Stimulated activated effector memory CD8-positive, alpha-beta T cell treated with anti-CD3 and anti-CD28 coated beads, Interleukin-12 subunit alpha, Interleukin-12 subunit beta, amount 100 ng/mL, for 72 hours (primary cell): Measurements from ENCODE around the gene AUTS2.

Experiments used
- ATAC-seq: fragments of 150-1000 bp; cut with Tn5 transposase; 2 replicates; pipeline ENCODE4 v1.10.0; 2021
- DNase-seq, 2 donors: peaks; one replicate each; pipeline ENCODE4 v3.0.0; 2021 to 2022; ENCODE audit warnings: low spot score in 2 of 2
- H3K27ac Mint-ChIP-seq: one replicate; pipeline ENCODE4 v1.8.0; 2022; ENCODE audit warnings: mild to moderate bottlenecking, mixed read lengths
- H3K36me3 Mint-ChIP-seq: one replicate; pipeline ENCODE4 v1.8.0; 2022; ENCODE audit warnings: mild to moderate bottlenecking, mixed read lengths
- H3K4me1 Mint-ChIP-seq: one replicate; pipeline ENCODE4 v1.8.0; 2022; ENCODE audit warnings: mixed read lengths
- H3K4me3 Mint-ChIP-seq: one replicate; pipeline ENCODE4 v1.8.0; 2022; ENCODE audit warnings: mild to moderate bottlenecking, mixed read lengths
- H3K9me3 Mint-ChIP-seq: one replicate; pipeline ENCODE4 v1.8.0; 2022; ENCODE audit warnings: mixed read lengths

Gene AUTS2

DNA sequence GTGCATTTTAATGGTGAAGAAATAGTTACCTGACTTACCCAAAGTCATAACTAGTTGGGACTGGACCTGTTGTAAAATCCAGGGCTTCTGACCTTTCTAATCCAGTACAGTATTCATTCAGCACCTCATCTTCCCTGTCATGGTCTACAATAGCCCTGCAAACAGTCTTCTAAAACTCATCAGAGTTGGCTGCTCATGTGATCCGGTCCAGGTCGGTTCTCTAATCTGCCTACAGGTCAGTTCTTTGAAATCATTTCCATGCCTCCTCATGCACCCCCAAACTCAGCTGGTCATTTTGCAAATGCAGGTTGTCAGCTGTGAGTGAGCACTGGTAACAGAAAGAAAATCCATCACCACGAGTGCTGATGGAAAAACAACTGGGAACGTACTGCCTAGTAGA, 1082.0 kb downstream of the AUTS2 start:
- no peaks in the 10 kb centered on the region for H3K9me3 Mint-ChIP-seq
- DNase-seq (no peak), ATAC-seq (no peak)
- H3K4me3 Mint-ChIP-seq, result peak overlapping the region; percentile 50
- peaks cover 7% of the 10 kb centered on the region for H3K36me3 Mint-ChIP-seq
- peak overlapping the region; percentile 63 for H3K27ac Mint-ChIP-seq
- peaks cover 76% of the 10 kb centered on the region for H3K4me1 Mint-ChIP-seq

DNA sequence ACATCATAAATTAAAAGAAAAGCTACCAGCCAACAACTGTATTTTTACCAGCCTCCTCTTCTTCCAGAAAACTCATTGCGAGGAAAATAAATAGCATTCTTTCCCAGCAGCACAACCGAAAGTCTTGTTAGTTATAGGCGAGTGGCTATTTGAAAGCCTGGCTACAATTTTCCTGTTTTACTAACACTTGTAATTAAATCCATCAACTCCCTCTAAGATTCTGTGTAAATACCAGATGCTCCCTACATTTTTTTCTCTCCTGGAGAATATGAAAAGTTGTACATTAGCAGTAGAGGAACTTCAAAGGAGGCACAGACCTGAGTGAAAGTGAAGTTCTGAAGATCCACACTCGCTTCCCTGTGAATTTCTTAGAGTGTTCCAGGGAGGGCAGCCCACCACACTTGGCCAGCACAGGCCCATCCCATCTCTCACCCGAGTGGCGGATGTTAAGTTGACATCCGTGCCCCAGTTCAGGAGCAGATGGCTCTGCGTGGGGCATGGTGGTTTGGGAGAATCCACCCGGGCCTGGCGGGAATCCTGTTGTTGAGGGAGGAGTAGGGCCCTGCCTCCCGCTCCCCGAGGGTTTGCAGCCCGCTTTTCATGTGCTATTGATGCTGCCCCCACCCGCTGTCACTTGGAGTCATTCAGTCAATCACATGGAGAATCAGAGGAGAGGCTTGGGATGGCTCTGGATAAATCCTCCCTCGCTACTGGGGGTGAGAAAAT, 1082.6 kb downstream of the AUTS2 start:
- Mint-ChIP-seq H3K4me1 (peaks cover 72% of the 10 kb centered on the region), H3K36me3 (peaks cover 7% of the 10 kb centered on the region), H3K9me3 (no peaks in the 10 kb centered on the region), H3K27ac (no peak overlapping the region), H3K4me3 (peak overlapping the region; percentile 62)
- DNase-seq, result no peak
- ATAC-seq, result no peak

DNA sequence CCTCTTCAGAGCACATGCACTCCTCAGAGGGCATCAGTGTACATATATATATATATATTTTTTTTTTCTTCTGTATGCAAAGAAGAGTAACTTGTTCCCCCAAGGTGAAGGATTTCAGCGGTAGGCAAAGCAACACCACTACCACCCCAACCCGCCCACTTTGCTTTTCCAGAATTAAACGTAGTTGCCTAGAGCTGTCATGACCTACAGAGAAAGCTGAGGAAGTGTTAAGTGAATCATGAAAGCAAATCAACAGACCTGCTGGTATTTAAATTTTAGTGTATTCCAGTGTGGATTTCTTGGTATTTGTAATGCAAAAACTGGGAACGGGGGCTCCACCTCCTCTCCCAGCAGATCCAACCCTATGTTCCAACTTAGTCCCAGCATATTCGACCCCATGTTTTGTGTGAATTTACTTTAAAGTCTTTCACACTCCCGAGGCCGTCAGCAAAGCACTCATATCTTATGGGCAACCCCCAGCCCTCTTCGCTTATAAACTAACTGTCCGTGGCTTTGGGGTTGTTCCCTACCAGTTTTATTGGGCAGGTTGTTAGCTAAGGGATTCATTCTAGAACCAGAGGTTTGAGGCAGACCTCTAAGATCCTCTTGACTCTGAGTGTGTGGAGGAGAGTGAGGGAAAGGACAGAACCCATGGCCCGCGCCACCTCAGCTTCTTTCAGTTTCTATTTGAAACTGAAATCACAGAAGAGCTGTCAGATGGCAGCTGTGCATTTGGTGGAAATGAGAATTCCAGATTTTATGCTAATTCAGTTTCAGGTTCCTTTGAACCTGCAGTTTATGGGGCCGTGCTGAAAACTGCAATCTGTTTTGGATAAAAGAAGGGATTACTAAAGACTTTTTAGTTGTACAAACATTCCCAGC, 1083.4 kb downstream of the AUTS2 start:
- DNase-seq, result peak in 1 of 2 donors; percentile 64
- peak; percentile 73 for ATAC-seq
- H3K4me1 Mint-ChIP-seq, result peaks cover 66% of the 10 kb centered on the region
- peak overlapping the region; percentile 23 for H3K27ac Mint-ChIP-seq
- H3K9me3 Mint-ChIP-seq, result no peaks in the 10 kb centered on the region
- peak overlapping the region; percentile 62 for H3K4me3 Mint-ChIP-seq
- H3K36me3 Mint-ChIP-seq, result peaks cover 7% of the 10 kb centered on the region

DNA sequence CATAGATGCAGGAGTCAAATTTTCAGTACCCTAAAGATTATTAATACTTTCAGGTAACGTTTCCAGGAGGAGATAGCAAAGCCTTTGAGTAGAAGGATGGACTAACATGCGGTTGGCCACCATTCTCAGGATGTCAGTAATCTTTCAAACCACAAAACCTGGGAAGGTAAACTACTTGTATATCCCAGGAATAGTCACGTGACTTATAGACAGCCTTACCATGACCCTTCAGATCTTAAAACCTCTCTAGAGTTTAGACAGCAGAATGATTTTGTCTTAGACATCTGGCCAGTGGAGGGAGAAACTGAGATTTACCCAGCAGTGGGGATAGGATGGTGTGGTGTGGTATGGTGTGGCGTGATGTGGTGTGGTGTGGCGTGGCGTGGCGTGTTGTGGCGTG, 1085.9 kb downstream of the AUTS2 start:
- H3K4me3 Mint-ChIP-seq, result no peak overlapping the region

DNA sequence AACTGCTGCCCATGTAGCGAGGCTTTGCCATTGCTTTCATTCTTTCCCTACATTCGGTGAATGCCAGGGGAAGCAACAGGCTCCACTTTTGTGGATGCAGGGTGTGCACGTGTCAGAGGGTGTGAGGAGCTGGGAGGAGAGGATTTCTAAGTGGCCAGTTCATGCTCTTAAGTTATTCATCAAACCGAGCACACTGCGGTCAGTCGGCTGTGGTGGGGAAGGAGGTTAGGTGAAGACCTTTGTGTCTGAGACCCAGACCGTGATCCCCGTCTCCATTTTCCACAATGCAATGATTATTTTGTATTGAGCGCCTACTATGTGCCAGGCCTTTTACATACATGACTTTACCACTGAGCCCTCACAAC, 1095.0 kb downstream of the AUTS2 start:
- ATAC-seq (no peak), DNase-seq (no peak)
- Mint-ChIP-seq H3K36me3 (peaks cover 11% of the 10 kb centered on the region), H3K9me3 (no peaks in the 10 kb centered on the region), H3K27ac (no peak overlapping the region), H3K4me3 (peak overlapping the region; percentile 94), H3K4me1 (peaks cover 24% of the 10 kb centered on the region)

More for the DNA sequence above, 1085.9 kb downstream of the AUTS2 start:
- no peak overlapping the region for H3K27ac Mint-ChIP-seq
- peaks cover 45% of the 10 kb centered on the region for H3K4me1 Mint-ChIP-seq
- ATAC-seq (no peak), DNase-seq (no peak)
- H3K9me3 Mint-ChIP-seq, result no peaks in the 10 kb centered on the region
- peaks cover 7% of the 10 kb centered on the region for H3K36me3 Mint-ChIP-seq

DNA sequence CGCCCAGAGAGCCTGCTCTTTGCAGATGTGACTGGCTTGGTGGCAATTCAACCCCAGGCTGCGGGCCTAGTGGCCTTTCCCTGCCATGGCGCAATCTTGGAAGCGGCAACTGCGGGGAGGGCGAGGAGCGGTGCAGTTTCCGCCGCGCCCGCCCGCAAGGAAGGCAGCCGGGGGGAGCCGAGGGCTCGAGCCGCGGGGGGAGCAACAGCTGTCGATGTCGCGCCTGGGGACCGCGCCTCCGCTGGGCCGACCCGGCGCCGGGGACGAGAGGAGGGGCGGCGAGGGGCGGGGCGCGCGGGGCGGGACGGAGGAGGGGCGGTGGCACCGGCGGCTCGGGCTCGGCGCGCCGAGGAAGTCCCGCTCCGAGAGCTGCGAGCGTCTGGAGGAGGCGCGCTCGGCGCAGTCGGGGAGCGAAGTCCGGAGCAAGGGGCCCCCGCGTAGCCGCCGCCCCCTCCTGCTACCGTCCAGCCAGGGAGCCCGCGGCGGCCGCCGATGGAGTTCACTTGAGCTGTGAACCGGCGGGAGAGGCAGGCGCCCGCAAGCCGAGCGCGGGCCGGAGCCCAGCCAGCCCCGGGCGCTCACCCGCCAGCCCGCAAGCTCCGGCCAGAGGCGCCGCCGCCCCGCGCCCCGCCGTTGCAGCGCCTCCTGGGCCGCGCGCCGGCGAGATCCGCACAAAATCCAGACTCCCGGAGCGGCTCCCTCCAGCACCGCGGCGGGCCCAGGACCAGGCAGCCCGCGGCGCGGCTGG, 1095.6 kb downstream of the AUTS2 start:
- no peak overlapping the region for H3K27ac Mint-ChIP-seq
- DNase-seq, result peak; percentile 40 to 70

DNA sequence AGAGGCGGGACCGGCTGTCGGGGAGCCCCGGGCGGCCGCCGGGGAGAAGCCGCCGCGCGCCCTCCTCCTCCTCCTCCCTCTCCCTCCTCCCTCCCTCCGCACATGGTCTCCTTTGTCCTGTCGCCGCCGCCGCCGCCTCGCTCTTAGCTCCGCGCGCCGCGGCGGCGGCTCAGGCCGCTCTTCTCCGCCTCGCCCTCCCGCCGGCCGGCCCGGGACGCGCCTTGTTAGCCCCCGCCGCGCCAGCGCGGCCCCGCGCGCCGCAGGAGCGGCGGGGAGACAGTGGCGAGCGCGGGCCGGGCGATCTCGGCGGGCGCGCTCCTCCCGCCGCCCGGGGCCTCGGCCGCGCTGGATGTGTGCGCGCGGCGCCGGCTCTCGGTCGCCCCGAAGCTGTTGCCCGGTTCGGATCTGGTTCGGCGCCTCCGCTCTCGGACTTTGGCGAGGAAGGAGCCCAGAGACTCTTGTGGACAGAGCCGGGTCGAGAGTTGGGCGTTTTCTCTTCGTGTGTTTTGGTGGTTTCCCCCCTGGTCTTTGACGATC, 1096.2 kb downstream of the AUTS2 start:
- Mint-ChIP-seq H3K4me3 (peak overlapping the region; percentile 94), H3K4me1 (peaks cover 29% of the 10 kb centered on the region), H3K9me3 (no peaks in the 10 kb centered on the region), H3K36me3 (peaks cover 11% of the 10 kb centered on the region), H3K27ac (peak overlapping the region; percentile 95)
- DNase-seq (peak in 1 of 2 donors; percentile 58), ATAC-seq (peak; percentile 53)

More for the DNA sequence above, 1095.6 kb downstream of the AUTS2 start:
- peak; percentile 82 for ATAC-seq
- Mint-ChIP-seq H3K36me3 (peaks cover 11% of the 10 kb centered on the region), H3K9me3 (no peaks in the 10 kb centered on the region), H3K4me3 (peak overlapping the region; percentile 94), H3K4me1 (peaks cover 29% of the 10 kb centered on the region)

DNA sequence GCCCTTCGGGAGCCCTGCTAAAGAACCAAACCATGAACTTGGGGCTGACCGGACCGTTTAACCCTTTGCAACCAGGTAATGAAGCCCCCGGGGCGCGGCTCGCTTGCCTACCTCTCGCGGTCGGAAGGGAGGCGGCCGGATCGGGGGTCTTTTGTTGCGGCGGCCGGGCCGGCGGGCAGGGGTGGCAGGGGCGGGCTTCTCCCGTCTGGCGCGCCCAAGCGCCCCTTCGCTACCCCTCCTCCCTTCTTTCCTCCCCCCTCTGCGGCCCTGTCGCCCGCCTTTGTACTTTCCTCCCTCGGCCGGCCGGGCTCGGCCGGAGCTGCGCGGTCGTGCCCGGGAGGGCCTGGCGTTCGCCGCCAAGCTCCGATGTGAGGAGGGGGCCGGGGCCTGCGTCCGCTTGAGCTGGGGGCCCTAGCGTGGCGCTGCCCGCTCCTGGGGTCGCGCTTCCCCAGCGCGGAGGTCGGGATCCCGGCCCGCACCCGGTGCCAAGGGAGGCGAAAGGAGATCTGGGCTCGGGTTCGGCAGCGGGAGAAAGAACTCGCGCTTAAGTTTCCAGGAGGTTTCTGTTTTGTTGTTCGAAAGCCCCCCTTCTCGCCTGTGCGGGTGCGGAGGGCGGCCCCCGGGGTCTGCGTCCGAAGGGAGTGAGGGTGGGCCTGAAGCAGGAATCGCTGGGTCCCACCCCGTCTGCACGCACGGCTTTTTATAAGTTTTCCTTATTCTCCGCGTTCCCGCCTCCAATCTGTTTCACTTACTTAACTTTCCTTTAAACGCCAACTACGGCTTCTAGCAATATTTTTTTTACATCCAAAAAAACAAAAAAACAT, 1096.9 kb downstream of the AUTS2 start:
- no peaks in the 10 kb centered on the region for H3K9me3 Mint-ChIP-seq
- peak; percentile 17 for ATAC-seq
- peak overlapping the region; percentile 95 for H3K27ac Mint-ChIP-seq
- H3K4me3 Mint-ChIP-seq, result peak overlapping the region; percentile 94
- H3K36me3 Mint-ChIP-seq, result peaks cover 11% of the 10 kb centered on the region
- H3K4me1 Mint-ChIP-seq, result peaks cover 29% of the 10 kb centered on the region
- DNase-seq, result peak; percentile 11 to 60

DNA sequence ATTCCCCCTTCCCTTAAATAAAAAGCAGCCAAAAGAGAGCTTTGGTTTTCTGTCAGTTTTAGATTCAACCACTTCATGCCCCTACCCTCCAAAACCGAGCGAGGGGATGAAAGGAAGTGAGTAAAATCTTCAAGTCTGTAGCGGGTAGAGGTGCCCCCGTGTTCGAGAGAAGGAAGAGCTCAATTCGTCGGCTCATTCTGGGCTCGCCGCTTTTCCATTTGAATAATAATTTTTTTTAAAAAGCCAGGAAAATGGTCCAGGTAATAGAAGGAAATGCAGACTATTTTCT, 1097.5 kb downstream of the AUTS2 start:
- peak; percentile 50 for ATAC-seq

DNA sequence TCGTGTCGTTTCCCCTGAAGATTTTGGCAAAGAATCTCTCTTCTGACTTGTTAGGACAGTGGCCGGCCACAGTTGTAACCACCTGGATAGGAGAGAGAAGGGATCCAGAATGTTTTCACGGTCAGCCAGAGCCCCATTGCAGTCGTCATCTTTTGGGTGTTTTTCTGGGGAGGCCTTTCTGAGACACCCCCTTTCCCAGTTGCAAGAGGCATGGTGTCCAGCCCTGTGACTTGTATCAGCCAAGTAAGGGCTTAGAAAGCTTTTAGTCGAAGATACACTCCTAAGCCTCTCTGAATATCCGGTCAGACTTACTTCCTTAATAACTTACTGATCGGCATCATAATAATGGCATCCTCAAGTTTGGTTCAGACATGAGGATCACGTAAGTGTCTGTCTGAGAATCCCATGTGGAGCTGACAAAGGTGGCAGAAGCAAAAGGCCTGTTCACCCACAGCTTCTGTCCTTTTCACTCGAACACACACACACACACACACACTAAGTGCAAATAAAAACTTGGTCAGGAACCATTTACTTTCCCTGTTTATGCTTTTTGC, 1098.0 kb downstream of the AUTS2 start:
- H3K4me3 Mint-ChIP-seq, result peak overlapping the region; percentile 94
- H3K4me1 Mint-ChIP-seq, result peaks cover 29% of the 10 kb centered on the region
- ATAC-seq, result no peak
- H3K9me3 Mint-ChIP-seq, result no peaks in the 10 kb centered on the region
- H3K27ac Mint-ChIP-seq, result peak overlapping the region; percentile 95
- H3K36me3 Mint-ChIP-seq, result peaks cover 11% of the 10 kb centered on the region
- no peak for DNase-seq

More for the DNA sequence above, 1097.5 kb downstream of the AUTS2 start:
- no peaks in the 10 kb centered on the region for H3K9me3 Mint-ChIP-seq
- H3K4me1 Mint-ChIP-seq, result peaks cover 29% of the 10 kb centered on the region
- DNase-seq, result no peak
- peak overlapping the region; percentile 95 for H3K27ac Mint-ChIP-seq
- H3K4me3 Mint-ChIP-seq, result peak overlapping the region; percentile 94
- peaks cover 11% of the 10 kb centered on the region for H3K36me3 Mint-ChIP-seq

DNA sequence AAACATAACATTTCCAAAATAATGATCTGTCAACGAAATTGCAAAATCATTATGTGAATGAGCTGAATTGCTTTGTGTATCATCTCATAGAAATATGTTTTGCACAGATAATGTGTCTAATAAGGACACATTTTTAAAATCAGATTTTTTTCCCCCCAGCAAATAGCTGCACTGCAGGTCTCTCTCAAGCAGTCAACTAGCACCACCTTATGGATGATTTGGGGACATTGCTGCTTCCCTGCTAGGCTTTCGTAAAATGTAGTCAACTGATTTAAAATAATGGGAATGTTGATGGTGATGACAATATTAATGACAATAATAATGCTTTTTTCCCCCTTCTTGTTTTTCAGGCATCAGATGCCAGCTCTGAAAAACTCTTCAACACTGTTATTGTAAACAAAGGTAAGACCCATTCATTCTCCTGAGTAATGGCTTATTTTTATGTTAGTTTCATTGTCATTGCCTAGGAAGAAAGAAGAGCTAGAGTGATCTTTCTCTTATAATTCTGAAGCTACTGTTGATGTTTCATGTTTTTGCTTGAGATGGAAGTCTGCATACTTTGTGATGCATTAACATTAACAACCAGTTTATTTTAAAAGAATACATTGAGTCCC, 1100.1 kb downstream of the AUTS2 start:
- Mint-ChIP-seq H3K4me3 (no peak overlapping the region), H3K4me1 (peaks cover 31% of the 10 kb centered on the region)
- no peak for ATAC-seq

DNA sequence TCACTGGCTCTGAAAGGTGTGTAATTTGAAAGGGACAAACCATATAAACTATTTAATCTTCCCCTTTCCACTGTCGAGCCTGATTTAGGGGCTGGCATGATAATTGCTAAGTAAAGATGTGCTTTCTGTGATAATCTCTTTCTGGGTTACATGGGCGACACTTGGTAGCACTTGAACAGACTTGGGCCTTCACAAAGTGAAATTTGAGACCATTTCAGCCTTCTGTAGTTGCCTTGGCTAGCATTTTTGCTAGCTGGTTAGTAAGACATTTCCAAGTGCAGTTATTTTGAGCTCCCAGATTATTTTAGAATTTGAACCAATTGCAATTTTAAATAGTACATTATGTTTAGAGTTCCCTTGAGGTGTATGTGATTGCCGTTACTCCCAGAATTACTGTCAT, 1101.0 kb downstream of the AUTS2 start:
- ATAC-seq (no peak), DNase-seq (no peak)
- Mint-ChIP-seq H3K9me3 (no peaks in the 10 kb centered on the region), H3K36me3 (peaks cover 6% of the 10 kb centered on the region), H3K4me1 (peaks cover 38% of the 10 kb centered on the region), H3K27ac (no peak overlapping the region), H3K4me3 (no peak overlapping the region)

More for the DNA sequence above, 1100.1 kb downstream of the AUTS2 start:
- Mint-ChIP-seq H3K9me3 (no peaks in the 10 kb centered on the region), H3K27ac (no peak overlapping the region), H3K36me3 (peaks cover 6% of the 10 kb centered on the region)
- no peak for DNase-seq

DNA sequence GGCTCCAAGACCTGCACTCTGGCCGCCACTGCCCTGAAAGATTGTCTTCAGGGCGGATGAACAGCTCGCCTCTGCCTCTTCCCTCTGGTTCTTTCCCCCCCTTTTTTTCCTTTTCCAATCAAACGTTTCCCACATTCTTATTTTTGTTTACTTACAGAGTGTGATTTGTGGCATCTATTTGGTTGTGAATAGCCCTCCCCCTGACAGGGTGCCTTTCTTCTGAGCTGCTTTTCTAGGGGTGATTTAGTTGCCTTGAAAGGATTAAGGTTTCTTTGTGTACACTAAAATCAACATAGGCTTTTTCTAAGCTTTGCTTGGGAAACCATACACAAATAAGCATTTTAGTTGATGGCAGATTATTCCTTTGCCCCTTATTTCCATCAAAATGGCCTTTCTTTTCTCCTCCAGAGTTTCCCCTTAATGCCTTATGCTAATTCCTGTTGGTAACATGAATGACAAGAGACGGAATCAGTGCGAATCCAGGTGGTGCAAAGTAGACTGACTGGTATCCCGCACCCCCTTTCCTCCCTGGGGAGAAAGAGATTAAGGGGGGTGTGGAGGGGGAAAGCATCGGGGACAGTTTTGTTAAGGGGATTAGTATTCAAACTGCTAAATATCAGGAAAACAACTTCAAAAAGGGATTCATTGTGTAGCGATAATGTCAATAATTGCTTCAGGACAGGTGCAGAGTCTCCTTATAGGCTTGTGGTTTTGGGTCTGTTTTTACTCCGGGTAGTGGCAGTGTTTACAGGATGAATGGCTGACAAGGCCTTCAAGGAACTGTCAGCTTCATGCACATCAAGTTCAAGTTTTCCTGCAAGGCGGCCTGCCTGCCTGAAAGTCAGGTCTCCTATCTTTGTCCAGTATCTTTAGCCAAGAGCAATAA, 1102.0 kb downstream of the AUTS2 start:
- Mint-ChIP-seq H3K27ac (no peak overlapping the region), H3K4me1 (peaks cover 48% of the 10 kb centered on the region), H3K9me3 (no peaks in the 10 kb centered on the region), H3K4me3 (no peak overlapping the region), H3K36me3 (peaks cover 6% of the 10 kb centered on the region)
- ATAC-seq (no peak), DNase-seq (no peak)
